ENCODE data around the gene CYYR1. TPM values are rescaled to one million over a fixed set of nuclear protein-coding genes. Genes with fewer than 3 reads are reported as not detected.

The CYYR1 gene
- not detected in 2 replicates for total RNA-seq (2014; rRNA removed; shearing (Covaris generic))

DNA sequence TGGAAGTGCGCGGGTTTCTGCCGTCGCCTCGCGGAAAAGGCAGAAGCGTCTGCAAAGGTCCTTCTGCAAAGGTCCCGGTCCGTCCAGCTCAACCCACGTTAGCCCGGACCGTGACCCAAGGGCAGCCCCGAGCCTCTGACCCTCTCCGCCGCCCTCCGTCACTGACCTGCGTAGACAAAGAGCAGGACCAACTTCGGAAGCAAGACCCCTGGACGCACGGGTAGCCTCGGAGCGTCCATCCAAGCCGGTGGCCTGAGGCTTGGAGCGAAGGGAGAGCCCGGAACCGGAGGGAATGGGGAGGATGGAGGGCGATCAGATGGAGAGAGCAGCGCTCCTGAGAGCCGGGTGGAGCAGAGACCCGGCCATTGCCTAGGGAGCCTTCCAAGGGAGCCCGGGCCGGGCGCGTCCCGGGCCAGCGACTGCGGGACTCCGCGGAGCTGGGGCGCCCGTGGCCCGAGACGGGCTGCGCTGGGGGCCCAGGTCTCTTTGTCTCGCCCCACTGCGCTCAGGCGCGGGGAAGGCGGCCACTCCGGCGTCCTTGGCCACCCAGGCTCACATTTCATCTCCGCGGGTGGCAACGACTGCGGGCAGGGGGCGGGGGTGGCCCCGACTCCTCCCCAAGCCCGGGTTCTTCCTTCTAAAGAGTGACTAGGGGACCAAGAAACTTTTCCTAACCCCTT is at the start of gene CYYR1:
CYYR1 (minus strand) TSS at position 585 of the 680 bp plus-strand sequence; CDS start at position 239, 346 bp downstream.
- DNase-seq (ENCODE audit: low spot score): no peak

DNA sequence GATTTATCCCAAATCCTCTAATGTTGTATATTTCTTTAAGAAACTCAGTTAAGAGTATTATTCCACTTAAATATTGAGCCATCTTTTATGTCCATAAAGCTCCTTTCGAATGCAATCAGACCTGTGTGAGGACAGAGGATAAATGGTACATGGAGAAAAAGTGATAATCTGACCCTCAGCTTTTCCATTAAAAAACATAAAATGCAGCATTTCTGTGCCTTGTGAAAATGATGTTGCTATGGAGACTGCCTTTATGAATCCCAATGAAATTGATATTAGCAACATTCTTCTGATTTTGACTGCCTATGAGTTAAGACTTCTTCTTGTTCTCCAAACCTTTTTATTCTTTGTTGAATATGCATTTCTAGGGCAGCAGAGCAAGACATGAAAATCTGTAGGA is 44.1 kb upstream of the CYYR1 start:
- DNase-seq (ENCODE audit: low spot score): no peak

DNA sequence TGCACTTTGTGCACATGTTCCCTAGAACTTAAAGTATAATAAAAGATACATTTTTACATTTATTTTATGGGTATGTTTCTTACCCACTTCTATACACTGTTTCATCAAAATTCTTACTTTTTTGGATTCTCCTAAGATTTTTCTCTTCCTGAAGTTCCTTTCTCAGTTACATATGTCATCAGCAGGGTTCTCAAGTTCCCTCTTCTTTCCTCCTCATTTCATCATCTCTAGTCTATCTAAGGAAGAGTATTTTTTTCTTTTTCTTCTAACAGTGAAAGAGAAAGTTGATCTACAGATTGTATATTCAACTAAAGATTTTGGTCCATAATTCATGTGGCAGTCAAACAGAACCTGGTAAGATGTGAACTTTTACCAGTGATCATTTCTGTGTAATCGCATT is 41.2 kb upstream of the CYYR1 start:
- no peak for DNase-seq (ENCODE audit: low spot score)

DNA sequence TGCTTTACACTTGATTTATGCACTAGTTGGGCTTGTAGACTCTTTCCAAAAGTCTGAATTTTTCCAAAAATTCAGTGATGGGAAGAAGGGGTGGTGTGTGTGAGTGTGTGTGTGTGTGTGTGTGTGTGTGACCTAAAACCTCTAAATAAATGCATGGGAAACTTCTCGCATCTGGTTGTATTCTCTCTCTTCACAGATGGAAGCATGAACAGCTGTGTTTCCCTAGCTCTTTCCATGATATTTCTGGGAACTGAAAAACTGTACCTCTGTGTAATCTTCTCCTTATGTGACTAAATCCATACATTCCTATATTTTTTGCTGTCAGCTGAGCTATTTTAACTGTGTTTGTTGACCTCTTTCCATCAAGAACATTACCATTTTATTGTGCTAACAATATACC is 26.2 kb upstream of the CYYR1 start:
- no peak for DNase-seq (ENCODE audit: low spot score)

- DNase-seq (ENCODE audit: low spot score): no peak
Observed at GRCh38 chr21:26597981-26598380, 24.9 kb upstream of the CYYR1 start.

- no peak for DNase-seq (ENCODE audit: low spot score)
Observed at GRCh38 chr21:26597031-26597430, 23.9 kb upstream of the CYYR1 start.

GRCh38 chr21:26595971-26596370 is 22.9 kb upstream of the CYYR1 start:
- no peak for DNase-seq (ENCODE audit: low spot score)

DNA sequence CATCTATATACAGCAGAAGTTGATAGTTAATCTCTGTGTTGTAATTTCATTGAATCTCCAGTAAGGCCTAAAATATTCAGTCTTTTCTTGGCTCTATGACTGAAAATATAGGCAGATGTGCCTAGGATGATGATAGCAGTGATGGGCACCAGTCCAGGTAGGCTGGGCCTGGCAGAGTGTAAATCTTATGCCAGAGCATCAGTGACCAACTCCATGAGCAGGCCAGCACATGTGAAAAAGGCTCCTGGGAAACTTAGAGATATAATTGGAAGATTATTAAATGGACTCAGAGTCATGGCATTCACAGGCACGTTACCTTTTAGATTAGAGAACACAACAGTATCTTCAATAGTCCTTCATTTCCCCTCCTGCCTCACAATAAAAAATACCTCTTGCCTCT is 20.7 kb upstream of the CYYR1 start:
- DNase-seq (ENCODE audit: low spot score): no peak

GRCh38 chr21:26591543-26591942 is 18.5 kb upstream of the CYYR1 start:
- no peak for DNase-seq (ENCODE audit: low spot score)

- DNase-seq (ENCODE audit: low spot score): no peak
Observed at GRCh38 chr21:26588446-26588845, 15.4 kb upstream of the CYYR1 start.

GRCh38 chr21:26587736-26588201 is 14.7 kb upstream of the CYYR1 start:
- no peak for DNase-seq (ENCODE audit: low spot score)

GRCh38 chr21:26583769-26584168 is 10.7 kb upstream of the CYYR1 start:
- DNase-seq (ENCODE audit: low spot score): no peak

GRCh38 chr21:26581818-26582217 is 8.7 kb upstream of the CYYR1 start:
- no peak for DNase-seq (ENCODE audit: low spot score)

DNA sequence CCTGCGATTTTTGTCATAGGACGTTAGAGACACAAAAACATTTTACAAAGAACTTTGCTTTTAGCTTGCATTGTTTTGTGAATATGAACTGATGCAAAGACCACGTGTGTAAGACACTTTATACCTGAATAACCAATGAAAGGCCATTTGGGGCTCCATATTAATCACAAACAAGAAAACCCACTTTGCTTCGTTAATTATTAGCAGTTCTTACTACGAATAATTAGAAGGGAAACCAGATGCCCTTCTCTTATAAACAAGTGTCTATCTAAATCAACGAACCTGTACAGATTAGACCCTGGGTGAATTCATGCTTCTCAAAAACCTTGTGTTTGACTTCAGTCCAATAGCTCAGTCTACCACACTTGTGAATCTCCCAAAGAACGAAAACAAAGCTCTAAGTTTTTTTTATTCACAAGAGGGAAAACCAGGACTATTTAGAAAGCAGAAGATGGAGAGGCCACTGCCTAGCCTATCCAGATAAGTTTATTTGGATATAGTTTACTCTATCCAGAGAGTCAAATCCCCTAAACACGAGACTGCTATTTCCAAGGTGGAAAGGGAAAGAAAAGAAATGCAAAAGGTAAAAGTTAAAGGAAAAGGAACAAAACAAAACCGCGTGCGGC is 897 bp downstream of the CYYR1 start:
- no peak for DNase-seq (ENCODE audit: low spot score)

GRCh38 chr21:26570203-26570602 is 2.9 kb downstream of the CYYR1 start:
- no peak for DNase-seq (ENCODE audit: low spot score)

DNA sequence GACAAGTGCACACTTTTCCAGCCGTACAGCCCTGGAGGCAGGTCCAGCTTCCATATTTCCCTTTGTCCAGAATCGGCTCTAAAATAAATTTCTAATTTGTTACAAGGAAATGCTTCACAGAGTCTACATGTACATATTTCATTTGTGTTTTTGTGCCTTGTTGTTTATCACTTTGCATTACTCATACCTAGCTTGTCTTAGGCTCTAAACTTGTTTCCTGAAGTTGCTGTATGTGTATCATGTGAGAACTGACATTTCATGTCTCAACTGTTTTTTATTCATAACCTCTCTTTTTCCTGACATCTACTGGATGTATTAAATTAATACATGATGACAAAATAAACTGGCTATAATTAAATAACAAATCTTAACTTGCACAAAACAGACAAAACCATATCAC is 7.5 kb downstream of the CYYR1 start:
- no peak for DNase-seq (ENCODE audit: low spot score)

GRCh38 chr21:26565111-26565510 is 8.0 kb downstream of the CYYR1 start:
- DNase-seq (ENCODE audit: low spot score): no peak

DNA sequence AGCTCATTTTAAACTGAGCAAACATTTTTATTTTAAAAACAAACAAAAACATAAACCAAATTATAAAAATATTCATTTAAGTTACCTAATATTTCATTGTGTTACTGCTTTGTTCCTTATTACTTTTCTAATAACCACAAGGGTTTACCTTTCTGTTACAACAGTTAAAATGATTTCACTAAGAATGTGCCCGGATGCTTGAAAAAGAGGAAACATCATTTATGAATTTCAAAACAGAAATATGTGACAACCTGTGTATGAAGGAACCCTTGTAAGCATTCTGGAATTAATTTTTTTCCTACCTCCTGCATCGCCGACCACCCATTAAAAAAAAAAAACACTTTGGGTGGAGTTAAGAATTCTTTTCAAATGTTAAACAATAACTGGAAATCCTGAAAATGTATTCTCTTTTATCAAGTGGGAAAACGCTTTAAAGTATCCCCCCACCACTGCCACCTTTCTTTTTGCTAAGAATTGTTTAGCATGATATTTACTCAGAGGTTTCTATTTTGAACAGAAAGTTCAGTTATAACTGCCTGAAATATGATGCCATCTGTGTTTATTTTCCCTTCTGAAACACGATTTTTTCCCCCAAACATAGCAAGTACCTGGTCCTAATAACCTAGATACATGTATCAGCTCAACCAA is 9.1 kb downstream of the CYYR1 start:
- DNase-seq (ENCODE audit: low spot score): no peak

- DNase-seq (ENCODE audit: low spot score): no peak
Observed at GRCh38 chr21:26560612-26561011, 12.5 kb downstream of the CYYR1 start.

DNA sequence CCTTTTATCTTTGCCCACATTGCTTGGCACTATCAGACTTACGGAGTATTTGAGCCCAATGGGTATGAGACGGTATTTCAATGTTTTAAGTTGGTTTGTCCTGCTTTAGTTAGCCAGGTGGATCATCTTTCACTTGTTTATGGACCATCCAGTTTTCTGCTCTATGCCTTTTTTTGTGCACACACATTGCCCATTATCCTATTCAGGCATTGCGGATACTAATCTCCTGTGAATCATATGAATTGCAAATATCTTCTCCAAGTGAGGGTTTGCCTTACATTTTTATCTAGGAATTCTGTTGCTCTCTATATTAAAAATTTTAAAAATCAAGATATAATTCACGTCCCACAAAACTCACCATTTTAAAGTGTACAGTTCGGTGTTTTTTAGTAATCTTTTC is 14.0 kb downstream of the CYYR1 start:
- no peak for DNase-seq (ENCODE audit: low spot score)

DNA sequence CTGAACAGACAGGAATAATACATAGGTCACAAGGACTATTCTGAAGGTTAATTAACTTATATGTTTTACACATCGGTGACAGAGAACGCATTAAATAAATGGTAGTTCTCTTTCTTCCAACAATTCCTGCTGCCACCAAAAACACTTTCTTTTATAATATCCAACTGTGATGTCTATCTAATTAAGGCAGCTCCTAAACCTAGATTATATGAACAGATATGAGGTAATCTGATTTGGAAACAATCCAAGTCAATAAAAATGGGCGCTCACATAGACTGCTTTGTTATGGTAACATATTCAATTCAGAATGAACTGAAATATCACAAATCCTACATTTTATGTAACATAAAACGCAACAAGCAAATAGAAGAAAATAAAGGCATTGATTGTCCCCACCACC is 16.0 kb downstream of the CYYR1 start:
- no peak for DNase-seq (ENCODE audit: low spot score)

GRCh38 chr21:26555540-26556146 is 17.4 kb downstream of the CYYR1 start:
- no peak for DNase-seq (ENCODE audit: low spot score)

Data from HT-29 (cell line).